ENCODE measurements around the gene PKP4.

The PKP4 gene

GRCh38 chr2:158529379-158530259 is 72.9 kb downstream of the PKP4 start:
- H3K27ac ChIP-seq, result no peak overlapping the region
- TF ChIP-seq CTCF (IDR thresholded peaks at IDR 0.05; ENCODE audit: low read depth, low read length), result no peak
- H3K36me3 ChIP-seq, result no peaks in the 10 kb centered on the region
- H3K4me3 ChIP-seq (ENCODE audit: low read depth, low read length), result no peak overlapping the region
- H3K9me3 ChIP-seq (ENCODE audit: severe bottlenecking), result no peaks in the 10 kb centered on the region
- no peaks in the 10 kb centered on the region for H3K27me3 ChIP-seq (ENCODE audit: insufficient read depth, low read depth, severe bottlenecking)
- DNase-seq, result no peak

- Histone ChIP-seq H3K36me3 (no peaks in the 10 kb centered on the region), H3K27me3 (ENCODE audit: insufficient read depth, low read depth, severe bottlenecking) (no peaks in the 10 kb centered on the region), H3K27ac (no peak overlapping the region), H3K4me3 (ENCODE audit: low read depth, low read length) (no peak overlapping the region), H3K9me3 (ENCODE audit: severe bottlenecking) (no peaks in the 10 kb centered on the region)
- no peak for DNase-seq
- no peak for TF ChIP-seq CTCF (IDR thresholded peaks at IDR 0.05; ENCODE audit: low read depth, low read length)
These were observed 74.1 kb downstream of the PKP4 start for GRCh38 chr2:158530829-158531228.

GRCh38 chr2:158533009-158533408 is 76.3 kb downstream of the PKP4 start:
- Histone ChIP-seq H3K27ac (no peak overlapping the region), H3K9me3 (ENCODE audit: severe bottlenecking) (no peaks in the 10 kb centered on the region)
- TF ChIP-seq CTCF (IDR thresholded peaks at IDR 0.05; ENCODE audit: low read depth, low read length), result no peak

GRCh38 chr2:158539176-158540005 is 82.6 kb downstream of the PKP4 start:
- H3K9me3 ChIP-seq (ENCODE audit: severe bottlenecking), result no peaks in the 10 kb centered on the region
- no peak for TF ChIP-seq CTCF (IDR thresholded peaks at IDR 0.05; ENCODE audit: low read depth, low read length)
- no peak for DNase-seq
- H3K27me3 ChIP-seq (ENCODE audit: insufficient read depth, low read depth, severe bottlenecking), result no peaks in the 10 kb centered on the region
- H3K4me3 ChIP-seq (ENCODE audit: low read depth, low read length), result no peak overlapping the region
- no peak overlapping the region for H3K27ac ChIP-seq
- H3K36me3 ChIP-seq, result no peaks in the 10 kb centered on the region

More at GRCh38 chr2:158533009-158533408, 76.3 kb downstream of the PKP4 start:
- no peak for DNase-seq
- no peak overlapping the region for H3K4me3 ChIP-seq (ENCODE audit: low read depth, low read length)
- H3K27me3 ChIP-seq (ENCODE audit: insufficient read depth, low read depth, severe bottlenecking), result no peaks in the 10 kb centered on the region
- H3K36me3 ChIP-seq, result no peaks in the 10 kb centered on the region

- TF ChIP-seq CTCF (IDR thresholded peaks at IDR 0.05; ENCODE audit: low read depth, low read length), result no peak
- H3K27ac ChIP-seq, result no peak overlapping the region
- H3K27me3 ChIP-seq (ENCODE audit: insufficient read depth, low read depth, severe bottlenecking), result no peaks in the 10 kb centered on the region
- H3K36me3 ChIP-seq, result no peaks in the 10 kb centered on the region
- H3K4me3 ChIP-seq (ENCODE audit: low read depth, low read length), result no peak overlapping the region
- H3K9me3 ChIP-seq (ENCODE audit: severe bottlenecking), result no peaks in the 10 kb centered on the region
- DNase-seq, result no peak
These were observed 85.8 kb downstream of the PKP4 start for GRCh38 chr2:158542577-158542976.

Data from WERI-Rb-1 (cell line).